ENCODE results near the gene LIX1. TPM values are rescaled to one million over a fixed set of nuclear protein-coding genes. Genes with fewer than 3 reads are reported as not detected.
A peak's percentile ranks its signal among the peaks of the same experiment; 100 is the strongest.
"Not testable (repeated sequence)": the region's sequence is repeated elsewhere in the genome, so short reads cannot be mapped to it uniquely, and the experiment has no call there.

Gene LIX1
- polyA plus RNA-seq, 1 donor from 2014 or later, result 1.9 TPM

- Histone ChIP-seq H3K9me3 (ENCODE audit: low read length) (no peaks in the 10 kb centered on the region), H3K9me2 (ENCODE audit: insufficient read depth, low read length) (no peaks in the 10 kb centered on the region), H3K9ac (ENCODE audit: low read length) (no peak overlapping the region), H2AFZ (ENCODE audit: low read depth, low read length) (no peak overlapping the region), H3F3A (ENCODE audit: insufficient read depth, low read length, poor library complexity, severe bottlenecking) (no peaks in the 10 kb centered on the region), H3K4me3 (ENCODE audit: low read length) (peak overlapping the region; percentile 18), H4K20me1 (ENCODE audit: insufficient read depth) (no peaks in the 10 kb centered on the region), H3K36me3 (ENCODE audit: insufficient read depth, low read length) (no peaks in the 10 kb centered on the region), H3K27me3 (ENCODE audit: insufficient read depth, low read depth, low read length) (no peaks in the 10 kb centered on the region), H3K79me2 (replicated peaks; ENCODE audit: insufficient read depth, low read length) (peaks cover 29% of the 10 kb centered on the region), H3K4me2 (ENCODE audit: low read length) (no peak overlapping the region), H3K27ac (ENCODE audit: low read length) (no peak overlapping the region)
- TF ChIP-seq SMC3 (conservative IDR thresholded peaks at IDR 0.05; ENCODE audit: poor library complexity), result no peak
- TF ChIP-seq TAF1 (IDR thresholded peaks at IDR 0.05; ENCODE audit: low read depth), result no peak
- TF ChIP-seq POLR2AphosphoS5 (IDR thresholded peaks at IDR 0.05), result no peak
- no peak for TF ChIP-seq CTCF (IDR thresholded peaks at IDR 0.05; ENCODE audit: poor library complexity, severe bottlenecking)
- TF ChIP-seq EP300 (conservative IDR thresholded peaks at IDR 0.05; ENCODE audit: poor library complexity, severe bottlenecking), result no peak
- TF ChIP-seq REST (IDR thresholded peaks at IDR 0.05; ENCODE audit: borderline replicate concordance), result no peak
- no peak for TF ChIP-seq EZH2 (IDR thresholded peaks at IDR 0.05; ENCODE audit: borderline replicate concordance, insufficient read depth, low read length, poor library complexity, severe bottlenecking)
- no peak for TF ChIP-seq RAD21 (conservative IDR thresholded peaks at IDR 0.05)
- TF ChIP-seq MXI1 (conservative IDR thresholded peaks at IDR 0.05; ENCODE audit: poor library complexity, severe bottlenecking), result no peak
Observed at GRCh38 chr5:97141539-97141938, 872 bp downstream of the LIX1 start.

GRCh38 chr5:97141031-97141430 is 1.4 kb downstream of the LIX1 start:
- H2AFZ ChIP-seq (ENCODE audit: low read depth, low read length), result no peak overlapping the region
- H3K79me2 ChIP-seq (replicated peaks; ENCODE audit: insufficient read depth, low read length), result peaks cover 32% of the 10 kb centered on the region
- no peak for TF ChIP-seq RAD21 (conservative IDR thresholded peaks at IDR 0.05)
- TF ChIP-seq EP300 (conservative IDR thresholded peaks at IDR 0.05; ENCODE audit: poor library complexity, severe bottlenecking), result no peak
- H3K9me2 ChIP-seq (ENCODE audit: insufficient read depth, low read length), result no peaks in the 10 kb centered on the region
- H3K4me3 ChIP-seq (ENCODE audit: low read length), result peak overlapping the region; percentile 18
- no peaks in the 10 kb centered on the region for H3K27me3 ChIP-seq (ENCODE audit: insufficient read depth, low read depth, low read length)
- no peaks in the 10 kb centered on the region for H3K36me3 ChIP-seq (ENCODE audit: insufficient read depth, low read length)
- no peak overlapping the region for H3K9ac ChIP-seq (ENCODE audit: low read length)
- H3K4me2 ChIP-seq (ENCODE audit: low read length), result no peak overlapping the region
- no peak overlapping the region for H3K27ac ChIP-seq (ENCODE audit: low read length)
- no peaks in the 10 kb centered on the region for H3F3A ChIP-seq (ENCODE audit: insufficient read depth, low read length, poor library complexity, severe bottlenecking)
- no peaks in the 10 kb centered on the region for H3K9me3 ChIP-seq (ENCODE audit: low read length)
- no peaks in the 10 kb centered on the region for H4K20me1 ChIP-seq (ENCODE audit: insufficient read depth)

- not testable (repeated sequence) for H3K27ac ChIP-seq (ENCODE audit: low read length); H2AFZ ChIP-seq (ENCODE audit: low read depth, low read length); H4K20me1 ChIP-seq (ENCODE audit: insufficient read depth); H3K27me3 ChIP-seq (ENCODE audit: insufficient read depth, low read depth, low read length); H3K4me3 ChIP-seq (ENCODE audit: low read length); H3K9me2 ChIP-seq (ENCODE audit: insufficient read depth, low read length); H3K9me3 ChIP-seq (ENCODE audit: low read length); H3K4me2 ChIP-seq (ENCODE audit: low read length); H3K36me3 ChIP-seq (ENCODE audit: insufficient read depth, low read length); H3F3A ChIP-seq (ENCODE audit: insufficient read depth, low read length, poor library complexity, severe bottlenecking); H3K9ac ChIP-seq (ENCODE audit: low read length)
- H3K79me2 ChIP-seq (replicated peaks; ENCODE audit: insufficient read depth, low read length), result peaks cover 32% of the 10 kb centered on the region
Observed at GRCh38 chr5:97140250-97140649, 2.2 kb downstream of the LIX1 start.

Data from neural cell (in vitro differentiated cells).